ENCODE measurements around the gene COG5. TPM values are rescaled to one million over a fixed set of nuclear protein-coding genes. Genes with fewer than 3 reads are reported as not detected.

Gene COG5
- total and polyA plus RNA-seq, 5 experiments from 2014 or later, result 24.3 to 64.6 (median 30.9) TPM

GRCh38 chr7:107468824-107469223, 94.9 kb downstream of the COG5 start:
- POLR2A ChIA-PET, result no interaction called here
- no peak for DNase-seq

GRCh38 chr7:107467972-107468371, 95.7 kb downstream of the COG5 start:
- no peaks in the 10 kb centered on the region for H3K9me3 Mint-ChIP-seq
- H3K4me1 Mint-ChIP-seq, result peaks cover 0 to 13% (median 8%) of the 10 kb centered on the region in 4 donors
- ATAC-seq, result no peak
- H3K4me3 Mint-ChIP-seq, result no peak overlapping the region
- no peaks in the 10 kb centered on the region for H3K27me3 Mint-ChIP-seq
- no peak overlapping the region for H3K27ac Mint-ChIP-seq
- POLR2A ChIA-PET, result no interaction called here
- no peaks in the 10 kb centered on the region for H3K36me3 Mint-ChIP-seq
- no peak for DNase-seq

More at GRCh38 chr7:107468824-107469223, 94.9 kb downstream of the COG5 start:
- Mint-ChIP-seq H3K9me3 (no peaks in the 10 kb centered on the region), H3K36me3 (no peaks in the 10 kb centered on the region), H3K4me1 (peaks cover 0 to 13% (median 8%) of the 10 kb centered on the region in 4 donors), H3K27me3 (no peaks in the 10 kb centered on the region), H3K27ac (no peak overlapping the region), H3K4me3 (no peak overlapping the region)
- no peak for ATAC-seq

GRCh38 chr7:107464666-107465226, 99.0 kb downstream of the COG5 start:
- Mint-ChIP-seq H3K9me3 (no peaks in the 10 kb centered on the region), H3K4me3 (no peak overlapping the region), H3K27me3 (no peaks in the 10 kb centered on the region), H3K4me1 (peaks cover 1 to 6% (median 4%) of the 10 kb centered on the region in 4 donors), H3K36me3 (peaks cover 0 to 3% (median 0%) of the 10 kb centered on the region in 3 donors), H3K27ac (no peak overlapping the region)
- POLR2A ChIA-PET, result no interaction called here
- DNase-seq (no peak), ATAC-seq (no peak)

- Mint-ChIP-seq H3K27ac (peak overlapping the region in 4 of 10 donors; percentile 1 to 41 (median 28)), H3K9me3 (no peaks in the 10 kb centered on the region), H3K36me3 (peaks cover 0 to 16% (median 2%) of the 10 kb centered on the region in 3 donors), H3K4me1 (peaks cover 1 to 6% (median 4%) of the 10 kb centered on the region in 4 donors), H3K27me3 (no peaks in the 10 kb centered on the region), H3K4me3 (no peak overlapping the region)
- ATAC-seq (peak; percentile 66 to 72), DNase-seq (peak; percentile 10 to 67 (median 27))
- POLR2A ChIA-PET, result interaction anchor here (1.4 kb wide), 1 partner anchor 278 kb away, joined by 5 read pairs; no protein-coding TSS in a partner anchor
Measured at GRCh38 chr7:107463139-107464078, 100.3 kb downstream of the COG5 start.

- no peak for ATAC-seq
- no peaks in the 10 kb centered on the region for H3K27me3 Mint-ChIP-seq
- H3K36me3 Mint-ChIP-seq, result peaks cover 9 to 30% (median 14%) of the 10 kb centered on the region in 3 donors
- peaks cover 0 to 2% (median 0%) of the 10 kb centered on the region in 9 donors for H3K9me3 Mint-ChIP-seq
- H3K27ac Mint-ChIP-seq, result peak overlapping the region in 1 of 10 donors; percentile 55
- POLR2A ChIA-PET, result no interaction called here
- peaks cover 0 to 6% (median 3%) of the 10 kb centered on the region in 4 donors for H3K4me1 Mint-ChIP-seq
- DNase-seq, result no peak
- no peak overlapping the region for H3K4me3 Mint-ChIP-seq
Measured at GRCh38 chr7:107461938-107462533, 101.7 kb downstream of the COG5 start.

GRCh38 chr7:107453388-107453787, 110.3 kb downstream of the COG5 start:
- H3K9me3 Mint-ChIP-seq, result peaks cover 0 to 2% (median 0%) of the 10 kb centered on the region in 9 donors
- no peaks in the 10 kb centered on the region for H3K27me3 Mint-ChIP-seq
- ATAC-seq (no peak), DNase-seq (no peak)
- POLR2A ChIA-PET, result no interaction called here
- H3K36me3 Mint-ChIP-seq, result peaks cover 22 to 58% (median 46%) of the 10 kb centered on the region in 3 donors
- H3K4me1 Mint-ChIP-seq, result peaks cover 14 to 23% (median 19%) of the 10 kb centered on the region in 4 donors
- H3K4me3 Mint-ChIP-seq, result no peak overlapping the region
- H3K27ac Mint-ChIP-seq, result no peak overlapping the region

GRCh38 chr7:107450970-107451369, 112.8 kb downstream of the COG5 start:
- DNase-seq (no peak), ATAC-seq (no peak)
- Mint-ChIP-seq H3K27ac (no peak overlapping the region), H3K36me3 (peaks cover 14 to 46% (median 42%) of the 10 kb centered on the region in 3 donors), H3K9me3 (no peaks in the 10 kb centered on the region), H3K4me3 (no peak overlapping the region), H3K4me1 (peaks cover 14 to 24% (median 19%) of the 10 kb centered on the region in 4 donors), H3K27me3 (no peaks in the 10 kb centered on the region)
- POLR2A ChIA-PET, result no interaction called here

GRCh38 chr7:107446988-107447387, 116.7 kb downstream of the COG5 start:
- no peak for ATAC-seq
- POLR2A ChIA-PET, result no interaction called here
- no peaks in the 10 kb centered on the region for H3K27me3 Mint-ChIP-seq
- H3K4me1 Mint-ChIP-seq, result peaks cover 10 to 19% (median 15%) of the 10 kb centered on the region in 4 donors
- H3K9me3 Mint-ChIP-seq, result peaks cover 0 to 12% (median 0%) of the 10 kb centered on the region in 9 donors
- H3K27ac Mint-ChIP-seq, result no peak overlapping the region
- peaks cover 19 to 44% (median 32%) of the 10 kb centered on the region in 3 donors for H3K36me3 Mint-ChIP-seq
- H3K4me3 Mint-ChIP-seq, result no peak overlapping the region
- no peak for DNase-seq

- Mint-ChIP-seq H3K36me3 (peaks cover 22 to 45% (median 31%) of the 10 kb centered on the region in 3 donors), H3K27ac (no peak overlapping the region)
Measured at GRCh38 chr7:107446531-107446930, 117.2 kb downstream of the COG5 start.

GRCh38 chr7:107442678-107443077, 121.0 kb downstream of the COG5 start:
- Mint-ChIP-seq H3K27ac (no peak overlapping the region), H3K9me3 (peaks cover 0 to 13% (median 0%) of the 10 kb centered on the region in 9 donors), H3K27me3 (no peaks in the 10 kb centered on the region), H3K4me1 (peaks cover 0 to 7% (median 2%) of the 10 kb centered on the region in 4 donors), H3K4me3 (no peak overlapping the region), H3K36me3 (peaks cover 13 to 23% (median 17%) of the 10 kb centered on the region in 3 donors)
- no peak for ATAC-seq
- no peak for DNase-seq
- POLR2A ChIA-PET, result no interaction called here

More at GRCh38 chr7:107446531-107446930, 117.2 kb downstream of the COG5 start:
- ATAC-seq (no peak), DNase-seq (no peak)
- H3K27me3 Mint-ChIP-seq, result no peaks in the 10 kb centered on the region
- peaks cover 0 to 13% (median 0%) of the 10 kb centered on the region in 9 donors for H3K9me3 Mint-ChIP-seq
- POLR2A ChIA-PET, result no interaction called here
- no peak overlapping the region for H3K4me3 Mint-ChIP-seq
- peaks cover 9 to 19% (median 13%) of the 10 kb centered on the region in 4 donors for H3K4me1 Mint-ChIP-seq

- peaks cover 0 to 7% (median 2%) of the 10 kb centered on the region in 4 donors for H3K4me1 Mint-ChIP-seq
- no peaks in the 10 kb centered on the region for H3K27me3 Mint-ChIP-seq
- no peak for ATAC-seq
- DNase-seq, result no peak
- no peak overlapping the region for H3K4me3 Mint-ChIP-seq
- H3K27ac Mint-ChIP-seq, result no peak overlapping the region
- peaks cover 0 to 13% (median 0%) of the 10 kb centered on the region in 9 donors for H3K9me3 Mint-ChIP-seq
- POLR2A ChIA-PET, result no interaction called here
- H3K36me3 Mint-ChIP-seq, result peaks cover 14 to 18% (median 16%) of the 10 kb centered on the region in 3 donors
Measured at GRCh38 chr7:107441581-107442422, 121.9 kb downstream of the COG5 start.

GRCh38 chr7:107439025-107439424, 124.7 kb downstream of the COG5 start:
- Mint-ChIP-seq H3K9me3 (peaks cover 0 to 13% (median 3%) of the 10 kb centered on the region in 9 donors), H3K27ac (peak overlapping the region in 1 of 10 donors; percentile 17), H3K27me3 (no peaks in the 10 kb centered on the region), H3K4me1 (peaks cover 0 to 7% (median 2%) of the 10 kb centered on the region in 4 donors), H3K36me3 (peaks cover 17 to 30% (median 26%) of the 10 kb centered on the region in 3 donors), H3K4me3 (no peak overlapping the region)
- POLR2A ChIA-PET, result no interaction called here
- DNase-seq (no peak), ATAC-seq (no peak)
